ENCODE data around the gene POLD2.

Gene POLD2

GRCh38 chr7:44152971-44153947 lies 29.9 kb upstream of the POLD2 start:
- DNase-seq, result no peak

- no peak for DNase-seq
These were observed 28.6 kb upstream of the POLD2 start for GRCh38 chr7:44151956-44152355.

- DNase-seq, result peak; percentile 17 to 24
These were observed 27.9 kb upstream of the POLD2 start for GRCh38 chr7:44150966-44151941.

DNA sequence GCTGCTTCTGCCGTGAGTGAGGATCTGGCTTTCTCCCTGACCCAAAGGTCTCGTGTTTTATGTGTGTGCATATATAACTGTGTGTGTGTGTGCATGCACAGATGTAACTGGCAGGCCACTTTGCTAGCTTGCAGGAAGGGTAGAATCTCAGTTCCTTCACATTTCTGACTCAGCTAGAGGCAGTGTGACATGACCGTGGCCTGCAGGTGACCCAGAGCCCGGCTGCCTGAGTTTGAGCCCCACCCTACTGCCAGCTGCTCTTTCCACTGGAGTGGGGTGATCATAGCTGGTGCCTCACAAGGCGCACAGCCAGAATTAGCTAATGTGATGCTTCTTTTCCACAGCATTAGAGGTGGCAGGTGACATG lies 27.1 kb upstream of the POLD2 start:
- DNase-seq, result no peak

DNA sequence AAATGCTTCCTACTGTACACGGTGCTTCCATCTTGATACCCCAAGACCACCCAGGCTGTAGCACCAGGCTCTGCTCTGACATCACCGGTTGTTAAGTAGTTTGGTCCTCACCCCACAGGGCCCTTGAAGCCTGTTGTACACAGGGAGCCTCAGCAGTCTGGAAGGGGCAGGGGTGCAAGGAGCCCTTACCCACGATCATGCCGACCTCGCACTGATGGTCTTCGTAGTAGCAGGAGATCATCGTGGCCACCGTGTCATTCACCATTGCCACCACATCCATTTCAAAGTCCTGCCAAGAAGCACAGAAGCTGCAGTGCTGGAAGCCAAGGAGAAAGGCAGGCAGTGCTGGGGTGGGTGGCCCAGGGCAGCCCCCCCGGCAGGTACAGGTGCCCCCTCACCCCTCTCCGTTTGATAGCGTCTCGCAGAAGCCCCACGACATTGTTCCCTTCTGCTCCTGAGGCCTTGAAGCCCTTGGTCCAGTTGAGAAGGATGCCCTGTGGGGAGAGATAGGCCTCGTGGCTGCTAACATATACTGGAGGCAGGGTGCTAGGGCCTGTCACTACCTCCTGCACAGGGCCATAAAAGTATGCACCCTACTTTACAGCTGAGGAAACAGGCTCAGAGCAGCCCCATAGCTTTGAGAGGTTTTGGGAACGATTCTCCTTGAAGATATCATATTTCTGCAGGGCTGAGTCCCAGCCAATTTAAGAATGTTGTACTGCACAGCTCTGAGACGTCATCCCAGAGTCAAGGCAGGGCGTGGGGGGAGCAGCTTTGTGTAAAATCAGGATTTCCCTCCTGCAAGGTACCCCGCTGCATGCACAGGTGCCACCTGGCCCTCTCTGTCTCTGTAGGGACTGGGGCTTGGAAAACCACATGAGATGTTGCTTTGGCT lies 26.5 kb upstream of the POLD2 start:
- no peak for DNase-seq

DNA sequence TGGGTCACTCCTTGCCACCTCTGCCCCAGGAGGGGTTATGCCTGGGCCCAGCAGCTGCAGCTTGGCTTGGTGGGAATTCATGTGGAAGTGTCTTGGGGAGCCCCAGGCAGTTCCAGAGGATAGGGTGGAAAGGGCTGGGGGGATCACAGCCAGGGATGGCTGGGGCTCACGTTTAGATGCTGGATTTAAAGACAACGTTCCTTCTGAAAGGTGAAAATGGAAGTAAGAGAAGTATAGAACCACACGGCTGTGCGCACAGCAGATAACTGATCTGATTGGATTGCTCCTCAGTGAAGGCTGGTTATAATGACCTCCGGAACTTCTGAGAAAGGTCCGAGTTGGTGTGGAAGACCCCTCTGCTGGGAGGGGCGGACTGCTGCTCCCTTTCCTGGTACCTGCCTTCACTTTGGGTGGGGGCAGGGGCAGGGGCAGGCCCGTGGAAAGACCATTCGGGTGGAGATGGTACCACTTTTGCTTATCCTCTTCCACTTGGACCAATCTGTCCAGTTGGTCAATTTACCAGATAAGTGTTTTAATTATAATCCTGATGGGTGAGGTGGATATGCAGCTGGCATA lies 25.7 kb upstream of the POLD2 start:
- DNase-seq, result no peak

- no peak for DNase-seq
These were observed 24.8 kb upstream of the POLD2 start for GRCh38 chr7:44148166-44148565.

DNA sequence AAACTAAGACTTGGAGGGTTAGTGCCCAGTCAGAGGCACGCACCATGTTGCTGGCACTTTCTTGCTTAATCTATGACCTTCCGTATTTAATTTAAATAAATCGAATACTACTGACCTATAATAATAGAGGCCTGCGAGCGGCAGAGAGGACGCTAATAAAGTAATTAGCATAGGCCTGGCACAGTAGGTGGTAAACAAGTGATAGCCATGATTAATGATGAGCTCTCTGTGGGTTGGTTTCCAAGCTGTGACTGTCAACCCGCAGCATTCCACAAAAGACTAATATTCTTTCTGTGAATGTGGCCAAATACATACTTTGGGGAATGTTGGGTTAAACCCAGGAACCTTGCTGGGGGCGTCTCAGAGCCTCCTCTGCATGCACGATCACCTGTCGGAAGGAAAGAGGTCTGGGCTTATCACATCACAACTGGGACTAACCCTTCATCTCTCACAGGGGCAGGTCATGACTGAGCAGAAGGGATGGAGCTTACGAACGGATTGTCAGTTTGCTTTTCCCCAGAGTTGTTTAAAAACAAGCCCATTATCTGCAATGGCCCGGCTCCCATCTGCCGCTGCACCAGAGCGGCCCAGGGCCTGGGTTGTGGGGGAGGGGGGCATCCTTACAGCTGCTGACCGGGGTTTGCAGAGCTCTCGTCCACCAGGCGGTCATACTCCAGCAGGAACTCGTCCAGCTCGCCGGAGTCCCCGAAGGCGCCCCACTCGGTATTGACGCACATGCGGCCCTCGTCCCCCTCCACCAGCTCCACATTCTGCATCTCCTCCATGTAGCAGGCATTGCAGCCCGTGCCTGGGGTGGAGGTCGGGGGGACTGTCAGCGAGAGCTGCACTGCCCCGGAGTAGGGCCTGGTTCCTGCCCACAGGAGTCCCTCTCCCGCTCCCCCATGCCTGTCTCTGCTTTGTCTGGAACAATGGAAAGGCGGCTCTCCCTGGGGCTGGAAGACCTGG lies 24.0 kb upstream of the POLD2 start:
- no peak for DNase-seq

GRCh38 chr7:44145969-44146911 lies 22.9 kb upstream of the POLD2 start:
- no peak for DNase-seq

DNA sequence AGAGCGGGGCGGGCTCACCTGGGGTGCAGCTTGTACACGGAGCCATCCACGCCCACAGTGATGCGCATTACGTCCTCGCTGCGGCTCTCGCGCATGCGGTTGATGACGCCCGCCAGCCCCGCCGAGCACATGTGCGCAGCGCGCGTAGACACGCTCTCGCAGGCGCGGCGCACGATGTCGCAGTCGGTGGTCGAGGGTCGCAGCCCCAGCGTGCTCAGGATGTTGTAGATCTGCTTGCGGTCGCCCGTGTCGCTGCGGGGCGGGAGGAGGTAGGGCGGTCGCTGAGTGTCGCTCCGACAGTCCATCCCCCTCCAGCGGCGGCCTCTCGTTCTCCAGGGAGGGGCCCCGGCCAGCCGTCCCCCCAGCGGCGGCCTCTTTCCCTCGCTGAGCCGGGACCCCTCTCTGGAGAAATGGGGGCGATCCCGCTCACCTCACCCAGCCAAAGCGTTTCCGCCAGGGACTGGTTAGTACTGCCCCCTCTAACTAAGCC lies 22.2 kb upstream of the POLD2 start:
- DNase-seq, result no peak

DNA sequence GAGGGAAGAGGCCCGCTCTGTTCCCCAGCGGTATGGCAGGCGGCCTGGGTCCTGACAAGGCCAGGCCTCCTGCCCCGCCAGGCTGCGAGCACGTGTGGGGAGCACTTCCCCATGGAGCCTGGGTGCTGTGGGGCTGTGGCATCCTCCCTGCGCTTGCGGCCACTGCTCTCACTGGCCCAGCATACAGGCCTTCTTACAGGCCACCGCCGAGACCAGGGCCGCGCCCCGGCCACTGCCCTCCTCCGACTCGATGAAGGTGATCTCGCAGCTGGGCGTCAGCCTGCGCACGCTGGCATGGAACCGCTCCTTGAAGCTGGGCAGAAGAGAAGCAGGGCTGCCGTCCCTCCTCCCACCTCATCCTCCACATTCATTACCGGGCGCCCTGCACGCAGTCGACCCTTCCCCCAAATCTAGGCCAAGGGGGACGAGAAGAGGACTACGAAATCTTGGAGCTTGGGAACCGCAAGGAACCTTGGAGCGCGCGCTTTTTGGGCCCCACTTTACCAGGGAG lies 21.7 kb upstream of the POLD2 start:
- DNase-seq, result no peak

- DNase-seq, result no peak
These were observed 21.1 kb upstream of the POLD2 start for GRCh38 chr7:44144426-44144967.

- no peak for DNase-seq
These were observed 20.4 kb upstream of the POLD2 start for GRCh38 chr7:44143646-44144250.

DNA sequence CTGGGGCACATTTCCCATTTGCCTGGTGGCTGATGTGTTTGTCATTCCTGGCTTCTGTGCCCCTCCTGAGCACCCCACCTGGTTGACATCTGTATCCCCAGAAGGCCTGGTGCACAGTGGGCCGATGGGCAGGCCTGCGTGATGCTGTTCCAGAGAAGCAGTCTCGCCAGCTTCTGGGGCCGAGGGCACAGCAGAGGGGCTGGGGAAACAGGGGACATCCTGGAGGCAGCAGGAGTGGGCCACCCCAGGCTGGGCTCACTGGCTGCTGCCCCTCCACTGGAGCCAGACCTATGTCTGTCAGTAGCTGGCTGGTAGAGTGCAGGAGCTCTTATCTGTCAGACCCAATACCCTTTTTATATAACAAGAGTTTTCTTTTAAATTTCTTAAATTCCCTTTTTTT lies 18.7 kb upstream of the POLD2 start:
- DNase-seq, result no peak

DNA sequence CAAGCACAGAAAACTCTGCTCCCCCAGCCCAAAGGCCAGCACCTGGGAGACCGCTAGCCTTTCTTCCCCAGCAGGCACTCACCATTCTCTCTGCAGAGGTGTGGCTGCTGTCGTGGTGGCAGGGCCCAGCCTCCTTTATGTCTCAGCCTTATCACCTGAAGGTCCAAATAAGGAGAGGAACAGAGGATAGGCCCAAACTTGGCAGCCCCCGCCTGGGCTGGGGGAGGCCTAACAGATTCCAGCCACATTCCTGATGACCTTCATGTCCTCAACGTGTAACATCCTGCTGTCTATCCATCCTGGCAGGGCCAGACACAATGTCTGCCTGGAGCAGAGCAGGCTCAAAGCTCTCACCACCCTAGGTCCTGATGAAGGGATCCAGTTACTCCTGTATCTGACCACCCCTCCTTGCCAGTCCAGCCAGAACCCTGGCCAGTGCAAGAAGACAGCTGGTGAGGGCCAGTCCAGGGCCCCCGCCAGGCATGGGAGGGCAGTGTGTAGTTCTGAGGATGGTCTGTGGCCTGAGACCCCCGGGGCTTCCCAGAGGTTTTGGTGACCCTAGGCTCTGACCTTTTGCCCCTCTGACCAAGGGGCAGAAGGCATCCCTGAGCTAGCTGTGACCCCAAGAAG lies 18.0 kb upstream of the POLD2 start, which contains the start of gene MYL7:
Gene MYL7, minus strand, starts transcription at position 112 of the 630 bp plus-strand sequence. Its CDS starts 27 bp downstream, at position 85.
- no peak for DNase-seq

- no peak for DNase-seq
These were observed 17.0 kb upstream of the POLD2 start for GRCh38 chr7:44140341-44140740.

DNA sequence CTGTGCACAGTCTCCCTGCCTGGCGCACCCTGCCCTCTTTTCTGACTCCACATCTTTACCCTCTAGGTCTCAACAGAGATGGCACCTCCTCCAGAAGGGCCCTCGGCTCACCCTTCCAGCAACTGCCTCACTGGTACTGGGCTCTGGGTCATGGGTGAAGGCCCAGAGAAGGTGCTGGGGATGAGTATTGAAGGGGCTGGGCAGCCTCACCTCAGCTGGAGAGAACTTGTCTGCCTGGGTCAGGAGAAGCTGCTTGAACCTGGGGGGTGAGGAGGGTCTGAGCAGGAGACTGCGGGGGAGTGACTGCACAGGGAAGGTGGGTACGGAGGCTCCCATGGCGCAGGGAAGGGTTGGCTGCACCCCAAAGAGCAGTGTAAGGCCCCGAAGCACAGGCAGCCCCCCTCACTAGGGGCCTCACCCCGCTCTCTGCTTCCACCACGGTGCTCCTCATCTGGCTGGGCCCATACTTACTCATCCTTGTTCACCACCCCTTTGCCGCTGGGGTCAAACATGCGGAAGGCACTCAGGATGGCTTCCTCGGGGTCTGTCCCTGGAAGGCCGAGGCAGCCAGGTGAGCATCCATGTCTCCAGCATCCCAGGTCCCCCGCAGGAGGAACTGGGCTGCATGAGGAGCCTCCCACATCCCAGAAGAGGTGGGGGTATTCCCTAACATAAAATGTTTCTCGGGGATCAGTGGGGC lies 16.1 kb upstream of the POLD2 start:
- no peak for DNase-seq

Measured in cerebellar nuclear complex (tissue), 1 donor.